K562 (cell line): ENCODE data around the gene OAT.

Experiments
- ELK1 ChIP-seq: sonication (generic); formaldehyde crosslinking; IDR thresholded peaks from 2 replicates; pipeline ENCODE4 v1.8.1; 2022; ENCODE audit warnings: missing genetic modification reagents
- NCOR1 ChIP-seq: fragments of 450-650 bp; IDR thresholded peaks from 2 replicates; pipeline ENCODE4 v1.6.1; 2016; ENCODE audit warnings: mild to moderate bottlenecking, moderate library complexity
- POLR2B ChIP-seq: fragments of 450-650 bp; IDR thresholded peaks from 2 replicates; pipeline ENCODE4 v1.6.1; 2018; ENCODE audit warnings: low read depth; ENCODE audit not compliant: partially characterized antibody
- TRIM28 ChIP-seq: fragments of 450-650 bp; IDR thresholded peaks from 2 replicates; pipeline ENCODE4 v1.6.1; 2017

- TF ChIP-seq NCOR1: peak; percentile 32; the same call in 1 of the 2 replicates
- no peak for TF ChIP-seq POLR2B
- no peak for TF ChIP-seq ELK1
- TF ChIP-seq TRIM28: no peak
Measured at GRCh38 chr10:124423813-124424212, 5.1 kb upstream of the OAT start.
